HK-2 (cell line): ENCODE measurements around the gene ARSB.
"Not testable (repeated sequence)": the region's sequence is repeated elsewhere in the genome, so short reads cannot be mapped to it uniquely, and the experiment has no call there.

ENCODE experiments used
- DNase-seq: peaks from one replicate; pipeline ENCODE4 v3.0.0-alpha.2; 2018; ENCODE audit not compliant: unreplicated experiment

ARSB gene

DNA sequence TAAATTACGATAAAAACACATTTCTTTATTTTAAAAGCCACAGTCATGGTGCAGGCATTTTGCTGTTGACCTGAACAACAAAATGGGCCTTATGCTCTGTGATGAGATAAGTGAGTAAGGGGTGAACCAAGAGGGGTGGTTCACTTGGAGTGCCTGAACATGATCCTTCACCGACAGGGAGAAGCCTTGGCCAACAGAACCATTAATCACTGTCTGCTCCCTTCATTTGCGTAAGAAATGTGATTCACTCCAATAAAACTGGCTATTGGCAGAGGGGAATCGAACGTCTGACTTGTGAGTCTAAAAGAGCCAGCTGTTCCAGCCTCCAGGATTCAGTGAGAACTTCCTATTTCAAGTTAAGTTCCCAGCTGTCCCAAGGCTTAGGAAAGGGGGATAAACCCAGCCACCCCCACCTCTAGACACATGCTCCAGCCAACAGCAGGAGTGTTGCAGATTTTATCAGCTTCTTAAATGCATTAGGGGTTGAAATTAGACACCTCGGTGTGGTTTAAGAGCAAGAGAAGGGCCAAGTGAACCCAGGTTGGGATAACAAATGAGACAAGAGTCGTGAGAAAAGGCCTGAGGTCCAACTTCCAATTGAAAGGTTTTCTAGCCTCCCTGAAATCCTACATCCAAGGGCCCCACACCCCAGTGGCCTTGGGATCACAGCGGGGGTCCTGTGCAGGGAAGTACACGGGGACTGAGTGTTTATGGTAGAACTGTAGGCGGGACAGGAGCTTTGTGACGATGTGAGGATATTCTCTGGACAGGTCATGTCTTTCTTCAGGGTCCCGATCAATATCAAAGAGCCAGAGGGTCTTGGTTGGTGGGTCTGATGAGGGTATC is 205.1 kb downstream of the ARSB start:
- DNase-seq, result no peak

DNA sequence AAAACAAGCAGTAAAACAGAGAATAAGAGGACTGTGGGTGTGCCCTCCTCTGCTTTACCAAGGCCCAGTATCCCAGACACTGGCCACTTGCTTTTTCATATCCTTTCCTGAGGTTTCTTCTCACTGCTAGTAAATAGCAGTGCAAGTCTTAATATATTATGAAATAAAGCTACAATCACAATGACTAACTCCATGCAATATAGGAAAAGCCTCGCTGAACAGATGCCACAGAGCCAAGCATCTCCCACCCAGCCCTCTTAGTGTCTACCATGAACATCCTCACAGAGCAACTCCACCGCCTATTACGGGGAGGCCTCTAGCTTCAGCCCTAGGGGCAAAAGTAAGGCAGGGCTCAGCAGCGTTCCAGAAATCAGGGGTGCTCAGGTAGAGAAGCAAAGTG is 205.8 kb downstream of the ARSB start:
- DNase-seq, result no peak

DNA sequence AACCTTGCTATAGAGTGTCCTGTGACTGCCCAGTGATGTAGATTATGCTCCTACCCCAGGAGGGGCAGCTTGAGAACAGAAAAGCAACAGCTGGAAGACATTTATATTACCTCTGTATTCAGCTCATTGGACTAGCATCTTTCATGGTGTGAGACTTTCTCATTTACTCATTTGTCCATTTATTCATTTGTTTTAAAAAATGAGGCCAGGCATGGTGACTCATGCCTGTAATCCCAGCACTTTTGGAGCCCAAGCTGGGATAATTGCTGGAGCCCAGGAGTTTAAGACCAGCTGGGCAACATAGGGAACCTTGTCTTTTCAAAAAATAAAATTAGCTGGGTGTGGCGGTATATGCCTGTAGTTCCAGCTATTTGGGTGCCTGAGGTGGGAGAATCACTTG is 206.6 kb downstream of the ARSB start:
- DNase-seq, result no peak

DNA sequence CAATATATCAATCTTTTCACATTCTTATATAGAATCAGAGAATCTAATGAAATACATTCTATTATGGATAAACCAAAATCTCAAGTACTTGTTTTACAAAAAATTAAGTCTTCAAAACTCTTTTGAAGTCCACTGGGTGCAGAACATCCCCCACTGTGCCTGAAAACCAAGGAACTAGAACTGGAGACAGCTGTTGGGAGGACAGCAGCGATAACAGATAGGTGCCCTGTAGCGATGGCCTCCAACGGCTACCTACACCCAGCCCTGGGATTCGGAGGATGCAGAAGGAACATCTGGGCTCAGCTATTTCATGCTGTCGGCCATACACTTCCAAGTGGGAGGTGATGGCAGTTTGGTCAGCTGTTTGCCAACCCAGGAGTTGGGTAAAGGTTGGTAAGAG is 207.2 kb downstream of the ARSB start:
- no peak for DNase-seq

DNA sequence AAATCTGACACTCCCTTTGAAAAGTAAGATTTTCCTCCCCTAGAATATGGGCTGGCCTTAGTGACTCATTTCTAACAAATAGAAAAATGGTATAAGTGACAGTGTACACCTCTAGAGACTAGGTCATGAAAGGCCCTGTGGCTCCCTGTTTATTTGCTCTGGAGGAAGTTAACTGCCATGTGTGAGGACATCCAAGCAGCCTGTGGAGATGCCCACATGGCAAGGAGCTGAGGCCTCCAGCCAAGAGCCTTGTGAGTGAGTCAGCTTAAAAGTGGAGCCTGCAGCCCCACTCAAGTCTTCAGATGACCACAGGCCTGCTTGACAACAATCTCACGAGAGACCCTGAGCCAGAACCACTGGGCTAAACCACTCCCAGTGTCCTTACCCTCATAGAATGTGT is 208.5 kb downstream of the ARSB start:
- no peak for DNase-seq

DNA sequence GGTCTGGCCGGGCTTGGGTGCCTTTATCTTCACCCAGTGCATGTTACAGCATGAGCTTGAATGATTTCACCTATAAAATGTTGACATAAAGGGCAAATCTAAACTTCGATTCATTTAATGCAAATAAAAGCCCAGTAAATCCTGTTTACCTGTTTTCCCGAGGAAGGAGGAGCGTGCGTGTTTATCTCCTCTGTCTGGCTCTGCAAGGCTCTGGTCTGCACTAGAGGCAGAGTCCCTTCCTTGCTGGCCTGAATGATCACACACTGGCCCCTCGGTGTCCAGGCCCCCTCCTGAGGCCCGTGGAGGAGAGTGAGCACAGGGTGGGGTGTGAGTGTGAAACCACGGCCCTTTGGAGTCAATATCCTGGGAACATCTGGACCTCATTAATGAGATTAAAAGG is 211.5 kb downstream of the ARSB start:
- DNase-seq, result no peak

DNA sequence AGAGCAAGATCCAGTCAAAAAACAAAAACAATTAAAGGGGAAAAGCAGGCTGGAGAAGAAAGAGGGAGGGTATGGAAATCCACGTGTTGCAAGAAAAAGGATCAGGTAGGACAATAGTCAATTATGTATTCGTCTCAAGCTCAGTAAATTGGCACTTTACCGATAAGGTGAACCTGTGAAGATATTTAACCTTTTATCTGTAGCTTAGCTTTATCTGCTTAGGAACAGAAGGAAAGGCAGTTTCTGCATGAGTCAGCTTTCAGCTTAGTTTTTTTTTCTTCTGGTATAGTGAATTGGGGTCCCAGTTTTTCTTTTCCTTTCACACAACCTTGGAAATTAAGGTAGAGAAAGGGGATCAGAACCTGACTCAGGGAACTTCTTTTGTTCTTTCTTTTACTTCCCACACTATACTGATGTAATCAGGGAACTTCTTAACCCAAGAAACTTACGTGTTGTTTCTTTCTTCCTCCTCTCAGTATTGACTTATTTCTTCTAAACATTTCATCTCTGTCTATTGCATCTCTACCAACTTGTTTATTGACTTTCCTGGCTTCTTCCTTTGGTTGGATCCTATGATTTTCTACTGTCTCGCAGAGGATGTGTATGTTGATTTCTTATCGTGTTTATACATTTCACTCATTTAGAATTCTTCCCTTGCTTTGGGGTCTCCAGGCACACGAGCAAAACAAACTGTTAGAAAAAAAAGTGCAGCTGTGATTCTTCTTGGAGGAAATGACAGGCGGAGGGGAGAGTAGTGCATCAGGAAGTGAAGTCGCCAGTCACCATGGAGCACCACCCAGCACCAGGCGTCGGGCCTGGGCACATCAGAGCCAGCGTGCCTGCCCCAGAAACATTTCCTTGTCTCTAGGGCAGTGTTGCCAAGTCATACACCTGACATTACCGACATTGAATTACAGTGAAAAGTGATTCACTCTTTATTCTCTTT is 213.6 kb downstream of the ARSB start:
- DNase-seq, result no peak

DNA sequence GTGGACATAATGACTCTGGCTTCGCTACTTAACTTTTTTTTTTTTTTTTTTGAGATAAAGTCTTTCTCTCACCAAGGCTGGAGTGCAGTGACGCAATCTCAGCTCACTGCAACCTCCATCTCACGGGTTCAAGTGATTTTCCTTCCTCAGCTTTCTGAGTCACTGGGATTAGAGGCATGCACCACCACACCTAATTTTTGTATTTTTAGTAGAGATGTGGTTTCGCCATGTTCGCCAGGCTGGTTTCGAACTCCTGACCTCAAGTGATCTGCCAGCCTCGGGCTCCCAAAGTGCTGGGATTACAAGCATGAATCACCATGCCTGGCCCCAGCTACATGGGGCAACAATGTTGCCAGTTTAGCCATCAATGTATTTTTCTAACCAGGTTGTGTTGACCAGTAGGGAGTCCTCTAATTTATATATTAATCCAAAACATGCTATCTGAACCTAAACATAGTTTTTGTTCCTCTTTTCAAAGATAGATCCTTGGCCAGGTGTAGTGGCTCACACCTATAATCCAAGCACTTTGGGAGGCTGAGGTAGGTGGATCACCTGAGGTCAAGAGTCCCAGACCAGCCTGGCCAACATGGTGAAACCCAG is 216.2 kb downstream of the ARSB start:
- DNase-seq, result no peak

DNA sequence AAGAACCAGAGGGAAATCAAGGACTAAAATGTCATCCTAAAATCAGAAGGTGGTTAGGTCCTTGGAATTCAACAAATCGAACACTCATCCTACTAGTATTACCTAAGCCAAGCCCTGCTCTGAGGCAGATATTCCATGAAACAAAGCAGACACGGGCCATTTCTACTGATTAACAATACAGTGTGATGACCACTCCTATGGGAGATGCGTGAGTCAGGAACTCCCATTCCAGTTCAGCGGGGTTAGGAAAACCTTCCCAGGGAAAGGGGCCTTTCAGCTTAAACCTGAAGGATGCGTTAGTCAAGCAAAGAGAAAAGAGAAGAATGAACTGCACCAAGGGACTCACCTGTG is 218.7 kb downstream of the ARSB start:
- DNase-seq, result no peak

DNA sequence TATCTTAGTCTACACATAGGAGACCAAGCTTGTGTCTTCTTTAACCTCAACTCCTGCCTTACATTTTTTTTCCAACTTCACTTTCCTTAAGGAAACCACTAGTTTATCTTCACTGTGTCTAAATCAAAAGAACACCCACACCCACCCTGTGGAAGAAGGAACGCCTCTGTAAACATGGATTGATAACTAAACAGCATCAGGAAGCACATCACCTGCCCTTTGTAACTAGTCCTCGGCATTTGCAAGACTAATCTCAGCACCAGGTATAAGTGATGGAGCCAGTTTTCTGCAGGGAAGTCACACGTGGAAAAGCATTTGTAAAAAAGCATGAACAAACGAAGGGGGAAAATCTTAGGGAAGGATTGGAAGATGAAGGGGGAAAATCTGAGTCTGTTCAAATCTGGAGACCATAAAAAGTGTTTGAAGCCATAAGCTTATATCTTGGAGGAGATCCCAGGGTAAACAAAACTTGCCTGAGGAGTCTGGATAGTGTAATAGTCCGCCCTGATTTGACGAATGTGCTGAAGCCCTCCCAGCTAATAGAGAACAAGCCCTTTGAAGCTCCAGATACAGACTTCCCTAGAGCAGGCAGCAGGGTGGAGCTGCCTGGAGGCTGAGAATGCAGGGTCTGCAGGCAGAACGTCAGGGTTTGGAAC is 219.2 kb downstream of the ARSB start:
- no peak for DNase-seq

DNA sequence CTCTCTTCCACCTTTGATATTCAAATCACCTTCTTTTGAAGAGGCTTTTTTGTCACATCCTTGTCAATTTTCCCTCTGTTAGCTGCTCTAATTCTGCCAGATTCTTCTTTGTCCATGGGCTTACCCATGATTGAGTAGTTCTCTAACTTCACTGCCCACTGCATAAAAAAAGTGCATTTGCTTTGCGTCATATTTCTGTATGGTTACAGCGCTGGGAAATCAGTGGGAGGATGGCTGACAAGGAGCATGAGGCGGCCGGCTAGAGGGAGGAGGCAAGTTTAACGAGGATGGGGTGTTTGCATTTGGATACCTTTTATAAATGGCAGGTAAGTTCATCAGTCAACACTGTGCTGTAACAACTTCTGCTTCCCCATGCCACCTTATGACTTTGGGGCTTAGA is 220.0 kb downstream of the ARSB start:
- DNase-seq, result no peak

DNA sequence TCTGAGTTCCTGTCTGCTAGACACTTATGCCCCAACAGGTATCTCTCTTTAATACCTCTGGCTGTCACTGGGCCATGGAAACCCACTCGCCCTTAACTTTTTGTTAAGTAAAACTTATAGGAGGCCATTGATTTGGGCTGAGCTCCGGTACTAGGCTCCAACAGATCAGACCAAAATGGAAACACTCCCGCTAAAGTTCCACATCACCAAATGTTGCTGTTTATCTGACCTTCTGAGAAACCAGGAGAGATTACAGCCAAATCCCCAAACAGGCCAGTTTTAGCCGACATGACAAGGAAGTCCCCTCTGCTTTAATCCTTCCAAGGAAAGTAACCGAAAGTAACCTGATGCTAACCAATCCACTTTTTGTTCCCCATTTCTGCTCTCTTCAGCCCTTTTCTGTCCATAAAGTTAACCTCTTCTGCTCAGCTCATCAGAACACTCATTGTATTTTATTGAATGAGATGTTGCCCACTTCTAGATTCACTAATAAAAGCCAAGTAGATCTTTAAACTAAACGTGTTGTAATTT is 221.4 kb downstream of the ARSB start:
- DNase-seq, result no peak

DNA sequence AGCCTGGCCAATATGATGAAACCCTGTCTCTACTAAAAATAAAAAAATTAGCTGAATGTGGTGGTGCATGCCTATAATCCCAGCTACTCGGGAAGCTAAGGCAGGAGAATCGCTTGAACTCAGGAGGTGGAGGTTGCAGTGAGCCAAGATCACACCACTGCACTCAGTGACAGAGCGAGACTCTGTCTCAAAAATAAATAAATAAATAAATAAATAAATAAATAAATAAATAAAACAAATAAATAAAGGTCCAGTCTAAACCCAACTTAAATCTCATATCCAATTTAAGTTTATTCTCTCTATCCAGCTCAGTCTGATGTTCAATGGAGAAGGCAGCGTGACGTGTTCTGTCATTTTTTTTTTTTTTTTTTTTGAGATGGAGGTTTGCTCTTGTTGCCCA is 222.4 kb downstream of the ARSB start:
- DNase-seq, result not testable (repeated sequence)

DNA sequence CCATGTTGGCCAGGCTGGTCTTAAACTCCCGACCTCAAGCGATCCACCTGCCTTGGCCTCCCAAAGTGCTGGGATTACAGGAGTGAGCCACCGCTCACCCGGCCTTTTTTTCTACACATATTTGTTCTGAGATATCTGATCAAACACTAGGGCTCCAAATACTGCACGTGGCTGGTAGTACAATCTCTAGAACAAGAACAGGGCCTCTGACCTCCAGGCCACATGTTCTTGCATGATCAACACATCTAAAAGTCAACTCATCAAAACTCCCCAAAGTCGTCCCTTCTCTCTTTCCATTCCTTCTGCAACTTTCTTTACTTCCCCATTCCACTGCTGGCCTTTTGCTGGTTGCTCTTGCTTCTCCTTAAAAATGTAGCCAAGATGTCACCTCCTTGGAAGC is 223.3 kb downstream of the ARSB start:
- no peak for DNase-seq

DNA sequence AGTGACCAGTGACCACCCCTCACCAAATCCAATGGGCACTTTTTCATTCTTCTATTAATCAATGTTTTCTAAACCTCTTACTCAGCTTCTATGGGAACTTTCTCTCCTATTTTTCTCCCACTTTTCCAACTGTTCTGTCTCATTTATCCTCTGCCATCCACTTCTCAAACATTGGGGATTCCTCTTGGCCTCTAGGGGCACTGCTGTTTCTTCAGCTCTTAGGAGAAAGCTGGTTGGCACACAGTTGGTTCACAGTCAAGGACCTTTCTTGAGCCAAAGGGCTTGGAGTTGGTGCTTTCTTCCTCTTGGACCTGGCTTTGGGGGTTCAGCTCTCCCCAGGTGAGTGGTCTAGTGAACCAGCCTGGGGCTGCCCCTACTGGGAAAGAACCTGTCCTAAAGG is 224.3 kb downstream of the ARSB start:
- no peak for DNase-seq

DNA sequence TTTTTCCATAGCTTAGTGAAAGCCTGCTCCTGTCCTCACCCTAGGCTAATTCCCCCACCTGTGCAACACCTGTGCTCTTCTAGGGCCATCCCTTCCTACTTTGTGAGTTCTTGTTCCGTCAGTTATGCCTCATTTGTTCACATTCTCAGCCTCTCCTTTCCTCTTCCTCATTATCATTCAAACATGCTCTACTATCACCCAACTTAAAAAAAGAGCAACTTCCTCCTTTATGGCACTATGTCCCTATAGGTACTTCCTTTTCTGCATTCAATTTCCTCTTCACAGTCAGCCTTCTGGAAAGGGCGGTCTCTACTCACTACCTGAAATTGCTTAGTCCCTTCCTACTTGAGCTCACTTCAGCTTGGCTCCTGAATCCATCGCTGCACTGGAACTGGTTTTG is 224.7 kb downstream of the ARSB start:
- DNase-seq, result no peak

DNA sequence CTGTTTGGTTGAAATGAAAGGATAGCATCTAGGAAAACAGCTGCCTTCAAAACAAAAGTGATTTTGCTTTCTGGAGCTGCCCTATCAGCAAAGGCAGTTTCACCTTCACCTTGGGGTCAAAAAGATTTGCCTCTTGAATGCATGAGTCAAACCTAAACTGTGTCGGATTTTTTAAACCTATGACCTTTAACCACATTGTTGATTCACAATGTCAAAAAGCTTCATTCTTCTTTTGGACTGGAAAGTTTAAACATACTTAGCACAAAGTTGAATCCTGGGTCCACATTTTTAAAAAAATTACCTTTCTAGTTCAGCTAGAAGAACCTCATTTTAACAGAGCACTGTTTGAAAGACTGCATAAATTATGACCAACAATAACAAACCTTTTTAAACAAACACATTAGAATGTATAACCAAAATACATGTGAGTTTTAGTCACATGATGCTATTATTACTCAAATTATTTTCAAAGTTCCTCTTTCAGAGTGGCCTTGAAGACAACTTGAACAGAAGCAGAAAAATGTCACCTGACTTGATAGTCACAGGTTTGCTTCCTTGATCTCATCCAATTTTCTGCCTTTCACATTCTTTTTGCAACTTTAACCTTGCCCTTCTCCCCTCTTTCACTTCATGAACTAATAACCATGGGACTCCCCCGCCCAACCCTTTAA is 226.8 kb downstream of the ARSB start:
- DNase-seq, result no peak

DNA sequence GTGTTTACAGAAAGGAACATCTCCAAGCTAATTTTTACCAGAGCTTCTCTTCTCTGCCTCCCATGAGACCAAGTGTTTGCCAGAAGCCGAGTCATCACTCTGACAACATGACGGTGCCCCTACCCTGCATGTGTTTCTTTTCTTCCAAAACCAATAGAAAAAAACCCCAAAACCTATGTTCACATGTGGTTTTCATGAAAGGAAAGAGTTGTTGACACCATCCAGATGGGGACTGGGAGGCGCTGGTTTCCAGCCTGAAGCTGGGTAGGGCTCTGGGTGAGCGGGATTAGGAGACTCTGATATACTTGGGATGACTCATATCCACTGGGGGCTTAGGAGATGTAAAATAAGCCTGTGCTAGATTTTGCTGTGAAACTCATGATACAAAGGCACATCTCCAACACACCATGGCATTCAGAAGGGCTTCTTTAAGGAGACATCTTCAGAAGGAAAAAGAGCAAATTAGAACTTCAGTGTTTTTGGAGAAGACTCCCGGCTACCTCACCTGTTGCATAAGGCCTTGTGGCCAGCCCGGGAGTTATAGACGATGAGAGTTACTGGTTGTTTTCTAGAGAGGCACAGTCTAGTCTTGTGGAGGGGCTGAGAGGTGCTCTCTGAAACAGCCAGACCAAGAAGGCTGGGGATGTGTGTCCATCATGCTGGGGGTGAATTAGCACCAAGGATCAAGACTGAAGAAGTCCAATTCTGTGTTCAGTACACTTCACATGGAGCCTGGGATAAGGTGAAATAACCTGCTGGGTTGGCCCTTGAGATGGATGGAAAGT is 227.6 kb downstream of the ARSB start:
- DNase-seq, result no peak

DNA sequence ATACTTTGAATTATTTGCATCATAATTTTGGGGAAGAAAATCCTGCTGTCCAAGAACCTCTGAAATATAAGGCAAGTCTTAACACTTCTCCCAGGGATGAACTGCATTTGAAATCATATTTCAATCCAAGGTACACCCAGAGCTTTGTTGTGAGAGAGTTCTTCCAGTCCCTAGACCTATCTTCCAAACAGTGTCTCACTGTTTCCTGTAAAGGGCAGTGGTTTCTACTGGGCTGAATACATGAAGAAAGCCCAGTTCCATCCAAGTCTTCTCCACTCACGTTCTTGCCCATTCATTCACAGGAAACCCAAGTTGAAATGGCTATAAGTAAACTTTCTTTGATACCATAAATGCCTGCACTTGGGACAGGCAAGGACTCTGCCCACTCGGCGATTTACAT is 228.3 kb downstream of the ARSB start:
- DNase-seq, result no peak

DNA sequence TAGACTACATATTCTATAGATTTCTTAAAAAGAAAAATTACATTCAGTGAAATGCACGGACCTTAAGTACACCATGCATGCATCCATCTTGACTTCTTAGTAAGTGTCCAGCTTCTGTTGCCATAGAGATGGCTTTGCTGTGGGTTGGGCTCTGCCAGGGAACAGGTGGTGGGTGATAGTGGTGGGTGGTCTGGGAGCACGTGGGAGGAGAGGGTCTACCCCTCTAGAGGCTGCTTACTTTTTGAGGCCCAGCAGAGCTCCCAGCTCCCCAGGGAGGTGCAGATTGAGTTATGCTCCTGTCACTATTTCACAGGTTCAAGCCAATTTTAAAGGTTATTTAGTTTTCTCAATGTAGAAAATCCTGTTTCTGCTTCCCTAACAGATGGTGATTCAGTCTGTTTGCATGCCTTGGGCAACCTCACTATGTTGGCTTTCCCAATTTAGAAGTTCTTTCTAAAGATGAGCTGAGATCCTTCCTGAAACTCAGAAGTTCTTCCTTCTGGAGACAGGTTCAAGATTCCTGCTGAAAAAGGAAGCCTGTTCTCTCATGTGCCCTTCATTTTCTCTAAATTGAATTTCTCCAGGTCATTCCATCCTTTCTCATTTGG is 229.2 kb downstream of the ARSB start:
- no peak for DNase-seq
